HepG2 (cell line): ENCODE data around the gene MCRIP2. TPM values are rescaled to one million over a fixed set of nuclear protein-coding genes. Genes with fewer than 3 reads are reported as not detected.
A peak's percentile ranks its signal among the peaks of the same experiment; 100 is the strongest.

ENCODE experiments used
- ATF7-NPFF ChIP-seq: sonication (generic); formaldehyde crosslinking; IDR thresholded peaks from 2 replicates; pipeline ENCODE4 v1.8.1; 2023; ENCODE audit warnings: mild to moderate bottlenecking, low read depth, missing genetic modification reagents, moderate library complexity
- DNMT3B ChIP-seq: conservative IDR thresholded peaks from 2 replicates; pipeline ENCODE4 v1.6.1; 2016; ENCODE audit warnings: missing biosample characterization, control low read depth
- ELF1 ChIP-seq: sonication (generic); formaldehyde crosslinking; IDR thresholded peaks from 2 replicates; pipeline ENCODE4 v1.4.0; 2020; ENCODE audit warnings: missing genetic modification reagents
- FOXP1 ChIP-seq, 2 experiments: fragments of 450-650 bp in 1 of 2; IDR thresholded peaks; 2 replicates each; pipeline ENCODE4 v1.6.1; 2017 to 2018; ENCODE audit warnings: antibody characterized with exemption in 1 of 2
- MED13 ChIP-seq: sonication (generic); formaldehyde crosslinking; IDR thresholded peaks from 2 replicates; pipeline ENCODE4 v1.5.0; 2020; ENCODE audit warnings: missing genetic modification reagents
- PHF21A ChIP-seq: sonication (generic); formaldehyde crosslinking; IDR thresholded peaks from 2 replicates; pipeline ENCODE4 v1.5.0; 2020; ENCODE audit warnings: mild to moderate bottlenecking, missing genetic modification reagents
- POGZ ChIP-seq: sonication (generic); formaldehyde crosslinking; IDR thresholded peaks from 2 replicates; pipeline ENCODE4 v1.4.0; 2020; ENCODE audit warnings: mild to moderate bottlenecking, missing genetic modification reagents
- REL ChIP-seq: sonication (generic); formaldehyde crosslinking; conservative IDR thresholded peaks from 2 replicates; pipeline ENCODE4 v1.8.0; 2022; ENCODE audit warnings: mild to moderate bottlenecking, missing genetic modification reagents, moderate library complexity
- ZFP90 ChIP-seq: sonication (generic); formaldehyde crosslinking; IDR thresholded peaks from 2 replicates; pipeline ENCODE4 v1.8.0; 2022; ENCODE audit warnings: missing genetic modification reagents, mild to moderate bottlenecking, inconsistent platforms, borderline replicate concordance
- ZNF367 ChIP-seq: sonication (generic); formaldehyde crosslinking; IDR thresholded peaks from 2 replicates; pipeline ENCODE4 v1.4.0; 2020; ENCODE audit warnings: missing genetic modification reagents, borderline replicate concordance
- polyA plus RNA-seq, 8 experiments: library from polyadenylated mRNA; depleted of rRNA in 3 of 8; stranded (reverse) in 7 of 8; unstranded in 1 of 8; fragments of >200 nt; fragmentation: Illumina TruSeq in 4 of 8; extraction: Trizol in 4 of 8; gene quantifications; 2 replicates each; pipeline versions ENCODE4 v1.2.1 to v1.2.3, GENCODE V29; 2011 to 2016; ENCODE audit warnings: low read depth in 4 of 8, missing spikeins in 1 of 8, mixed read lengths in 1 of 8; ENCODE audit not compliant: insufficient read depth in 1 of 8
- total RNA-seq, 5 experiments: library from RNA; depleted of rRNA; stranded (reverse); fragments of >200 nt; fragmentation: Illumina TruSeq; extraction: Trizol; gene quantifications; 2 replicates each; pipeline ENCODE4 v1.2.3, GENCODE V29; 2016; ENCODE audit warnings: low read depth in 1 of 5
- TF ChIP-seq, protein P1 (sequence below): sonication (generic); formaldehyde crosslinking; IDR thresholded peaks from 2 replicates; pipeline ENCODE4 v1.4.0; 2020; ENCODE audit warnings: mild to moderate bottlenecking, missing genetic modification reagents
- TF ChIP-seq, protein P2 (sequence below): IDR thresholded peaks from 2 replicates; pipeline ENCODE4 v1.6.1; 2016
- TF ChIP-seq, protein P3 (sequence below), 2 experiments: sonication (generic) in 1 of 2; formaldehyde crosslinking in 1 of 2; IDR thresholded peaks; 2 replicates each; pipeline versions ENCODE4 v1.6.1 to v1.9.0; 2014 to 2022; ENCODE audit warnings: antibody characterized with exemption in 1 of 2, borderline replicate concordance in 1 of 2, inconsistent platforms in 1 of 2, low read depth in 1 of 2, missing genetic modification reagents in 1 of 2

The MCRIP2 gene
- total and polyA plus RNA-seq, 2 of the 13 experiments (the other 11 are each of a cell fraction or from before 2014, with no cell fraction given): 39.6 to 76.7 TPM

DNA sequence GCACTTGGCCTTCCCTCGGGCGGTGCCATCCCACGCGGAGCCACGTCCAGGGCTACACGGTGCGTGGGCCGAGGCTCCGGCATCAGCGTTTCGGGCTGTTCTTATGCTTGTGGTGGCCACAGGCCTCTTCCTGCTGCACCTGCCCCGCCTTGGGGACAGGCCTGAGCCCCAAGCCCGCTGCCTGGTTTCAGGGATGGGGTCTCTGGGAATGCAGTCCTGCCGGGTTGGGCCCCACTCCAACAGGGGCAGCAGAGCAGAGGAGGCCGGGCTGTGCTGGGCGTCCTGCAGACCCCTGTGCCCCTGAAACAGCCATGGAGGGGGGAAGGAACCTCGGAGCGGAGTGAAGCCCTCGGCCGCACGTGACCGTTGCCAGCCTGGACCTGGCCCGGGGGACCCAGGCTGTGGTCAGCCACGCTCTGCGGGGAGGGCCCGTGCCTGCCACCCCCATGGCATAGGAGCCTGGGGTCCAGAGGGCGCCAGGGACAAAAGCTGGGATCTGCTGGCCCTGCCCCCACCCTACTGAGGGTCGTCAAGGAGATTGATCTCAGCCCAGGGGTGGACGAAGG, 11.3 kb upstream of the MCRIP2 start (continued):
- TF ChIP-seq, protein P1, sequence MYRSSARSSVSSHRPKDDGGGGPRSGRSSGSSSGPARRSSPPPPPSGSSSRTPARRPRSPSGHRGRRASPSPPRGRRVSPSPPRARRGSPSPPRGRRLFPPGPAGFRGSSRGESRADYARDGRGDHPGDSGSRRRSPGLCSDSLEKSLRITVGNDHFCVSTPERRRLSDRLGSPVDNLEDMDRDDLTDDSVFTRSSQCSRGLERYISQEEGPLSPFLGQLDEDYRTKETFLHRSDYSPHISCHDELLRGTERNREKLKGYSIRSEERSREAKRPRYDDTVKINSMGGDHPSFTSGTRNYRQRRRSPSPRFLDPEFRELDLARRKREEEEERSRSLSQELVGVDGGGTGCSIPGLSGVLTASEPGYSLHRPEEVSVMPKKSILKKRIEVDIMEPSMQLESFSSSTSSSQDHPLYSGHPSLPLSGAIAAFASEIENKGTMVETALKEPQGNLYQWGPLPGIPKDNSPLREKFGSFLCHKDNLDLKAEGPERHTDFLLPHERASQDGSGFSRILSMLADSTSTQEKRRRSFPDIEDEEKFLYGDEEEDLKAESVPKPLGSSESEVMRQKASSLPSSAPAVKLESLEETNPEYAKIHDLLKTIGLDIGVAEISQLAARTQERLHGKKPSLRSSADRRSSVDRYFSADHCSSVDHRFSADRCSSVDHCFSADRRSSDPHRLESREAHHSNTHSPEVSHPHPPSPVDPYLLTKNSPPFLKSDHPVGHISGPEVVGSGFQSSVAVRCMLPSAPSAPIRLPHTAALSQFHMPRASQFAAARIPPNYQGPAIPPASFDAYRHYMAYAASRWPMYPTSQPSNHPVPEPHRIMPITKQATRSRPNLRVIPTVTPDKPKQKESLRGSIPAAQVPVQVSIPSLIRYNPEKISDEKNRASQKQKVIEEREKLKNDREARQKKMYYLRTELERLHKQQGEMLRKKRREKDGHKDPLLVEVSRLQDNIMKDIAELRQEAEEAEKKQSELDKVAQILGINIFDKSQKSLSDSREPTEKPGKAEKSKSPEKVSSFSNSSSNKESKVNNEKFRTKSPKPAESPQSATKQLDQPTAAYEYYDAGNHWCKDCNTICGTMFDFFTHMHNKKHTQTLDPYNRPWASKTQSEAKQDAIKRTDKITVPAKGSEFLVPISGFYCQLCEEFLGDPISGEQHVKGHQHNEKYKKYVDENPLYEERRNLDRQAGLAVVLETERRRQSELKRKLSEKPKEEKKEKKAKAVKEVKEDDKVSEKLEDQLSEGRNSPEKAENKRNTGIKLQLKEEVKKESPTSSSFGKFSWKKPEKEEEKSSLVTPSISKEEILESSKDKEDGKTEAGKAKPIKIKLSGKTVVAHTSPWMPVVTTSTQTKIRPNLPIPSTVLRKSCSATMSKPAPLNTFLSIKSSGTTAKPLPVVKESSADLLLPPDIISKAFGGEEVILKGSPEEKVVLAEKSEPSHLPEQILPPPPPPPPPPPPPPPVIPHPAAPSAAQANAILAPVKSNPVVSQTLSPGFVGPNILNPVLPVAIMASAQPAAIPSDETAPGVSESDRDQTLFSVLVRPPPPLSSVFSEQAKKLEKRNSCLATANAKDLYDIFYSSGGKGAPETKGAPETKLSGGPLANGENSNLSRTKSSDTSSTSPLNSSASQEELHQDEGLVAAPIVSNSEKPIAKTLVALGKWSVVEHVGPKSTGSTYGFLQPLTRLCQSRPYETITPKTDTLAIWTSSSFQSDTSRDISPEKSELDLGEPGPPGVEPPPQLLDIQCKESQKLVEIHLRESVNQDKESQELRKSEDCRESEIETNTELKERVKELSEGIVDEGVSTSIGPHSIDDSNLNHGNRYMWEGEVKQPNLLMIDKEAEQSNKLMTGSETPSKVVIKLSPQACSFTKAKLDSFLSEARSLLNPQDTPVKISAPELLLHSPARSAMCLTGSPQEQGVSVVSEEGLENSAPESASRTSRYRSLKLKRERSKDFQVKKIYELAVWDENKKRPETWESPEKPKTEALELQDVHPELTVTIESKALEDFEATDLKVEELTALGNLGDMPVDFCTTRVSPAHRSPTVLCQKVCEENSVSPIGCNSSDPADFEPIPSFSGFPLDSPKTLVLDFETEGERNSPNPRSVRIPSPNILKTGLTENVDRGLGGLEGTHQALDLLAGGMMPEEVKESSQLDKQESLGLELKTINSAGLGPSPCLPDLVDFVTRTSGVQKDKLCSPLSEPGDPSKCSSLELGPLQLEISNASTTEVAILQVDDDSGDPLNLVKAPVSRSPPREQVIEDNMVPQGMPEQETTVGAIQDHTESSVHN (CRISPR knock-in tag): peak; percentile 60
- TF ChIP-seq ZFP90: peak; percentile 87
- TF ChIP-seq, protein P2, sequence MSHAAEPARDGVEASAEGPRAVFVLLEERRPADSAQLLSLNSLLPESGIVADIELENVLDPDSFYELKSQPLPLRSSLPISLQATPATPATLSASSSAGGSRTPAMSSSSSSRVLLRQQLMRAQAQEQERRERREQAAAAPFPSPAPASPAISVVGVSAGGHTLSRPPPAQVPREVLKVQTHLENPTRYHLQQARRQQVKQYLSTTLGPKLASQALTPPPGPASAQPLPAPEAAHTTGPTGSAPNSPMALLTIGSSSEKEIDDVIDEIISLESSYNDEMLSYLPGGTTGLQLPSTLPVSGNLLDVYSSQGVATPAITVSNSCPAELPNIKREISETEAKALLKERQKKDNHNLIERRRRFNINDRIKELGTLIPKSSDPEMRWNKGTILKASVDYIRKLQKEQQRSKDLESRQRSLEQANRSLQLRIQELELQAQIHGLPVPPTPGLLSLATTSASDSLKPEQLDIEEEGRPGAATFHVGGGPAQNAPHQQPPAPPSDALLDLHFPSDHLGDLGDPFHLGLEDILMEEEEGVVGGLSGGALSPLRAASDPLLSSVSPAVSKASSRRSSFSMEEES (CRISPR knock-in tag): no peak
- 0 out of 2 replicates have a peak, but pooled peaks have one; percentile 5 for TF ChIP-seq POGZ (CRISPR knock-in tag)
- no peak for TF ChIP-seq REL (CRISPR knock-in tag)
- TF ChIP-seq MED13 (CRISPR knock-in tag): 0 out of 2 replicates have a peak, but pooled peaks have one; percentile 38
- TF ChIP-seq FOXP1 (IDR thresholded peaks at IDR 0.05): no peak
- TF ChIP-seq FOXP1 (CRISPR knock-in tag; IDR thresholded peaks at IDR 0.05): no peak
- no peak; the same call in 1 of the 2 replicates for TF ChIP-seq ATF7-NPFF (CRISPR knock-in tag)
- TF ChIP-seq, protein P3, sequence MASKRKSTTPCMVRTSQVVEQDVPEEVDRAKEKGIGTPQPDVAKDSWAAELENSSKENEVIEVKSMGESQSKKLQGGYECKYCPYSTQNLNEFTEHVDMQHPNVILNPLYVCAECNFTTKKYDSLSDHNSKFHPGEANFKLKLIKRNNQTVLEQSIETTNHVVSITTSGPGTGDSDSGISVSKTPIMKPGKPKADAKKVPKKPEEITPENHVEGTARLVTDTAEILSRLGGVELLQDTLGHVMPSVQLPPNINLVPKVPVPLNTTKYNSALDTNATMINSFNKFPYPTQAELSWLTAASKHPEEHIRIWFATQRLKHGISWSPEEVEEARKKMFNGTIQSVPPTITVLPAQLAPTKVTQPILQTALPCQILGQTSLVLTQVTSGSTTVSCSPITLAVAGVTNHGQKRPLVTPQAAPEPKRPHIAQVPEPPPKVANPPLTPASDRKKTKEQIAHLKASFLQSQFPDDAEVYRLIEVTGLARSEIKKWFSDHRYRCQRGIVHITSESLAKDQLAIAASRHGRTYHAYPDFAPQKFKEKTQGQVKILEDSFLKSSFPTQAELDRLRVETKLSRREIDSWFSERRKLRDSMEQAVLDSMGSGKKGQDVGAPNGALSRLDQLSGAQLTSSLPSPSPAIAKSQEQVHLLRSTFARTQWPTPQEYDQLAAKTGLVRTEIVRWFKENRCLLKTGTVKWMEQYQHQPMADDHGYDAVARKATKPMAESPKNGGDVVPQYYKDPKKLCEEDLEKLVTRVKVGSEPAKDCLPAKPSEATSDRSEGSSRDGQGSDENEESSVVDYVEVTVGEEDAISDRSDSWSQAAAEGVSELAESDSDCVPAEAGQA (IDR thresholded peaks at IDR 0.05; ENCODE audit: low read depth): no peak; the same call in 1 of the 2 replicates
- TF ChIP-seq, protein P3 (CRISPR knock-in tag; IDR thresholded peaks at IDR 0.05; ENCODE audit: borderline replicate concordance): 0 out of 2 replicates have a peak, but pooled peaks have one; percentile 28
- TF ChIP-seq DNMT3B (CRISPR knock-in tag): no peak
- TF ChIP-seq ELF1: no peak
- TF ChIP-seq ZNF367 (CRISPR knock-in tag): no peak
- TF ChIP-seq PHF21A: peak; percentile 57
